Tibial artery (tissue), 4 donors: ENCODE results near the gene SLC46A1.

Experiments
- DNase-seq, 2 donors: peaks; one replicate each; pipeline ENCODE4 v3.0.0-alpha.2; 2019
- H3K27ac ChIP-seq, 2 donors: fragments of 200-600 bp; sonication (generic) in 1 of 2; 1 replicate in 1 of 2; 2 replicates in 1 of 2; pipeline ENCODE4 v1.5.1; 2018 to 2019; ENCODE audit warnings: mild to moderate bottlenecking in 1 of 2
- H3K27me3 ChIP-seq, 2 donors: fragments of 200-600 bp; sonication (generic) in 1 of 2; one replicate each; pipeline versions ENCODE4 v1.5.1 to v1.6.0; 2016 to 2019
- H3K36me3 ChIP-seq, 3 donors: fragments of 200-600 bp; sonication (generic) in 2 of 3; one replicate each; pipeline ENCODE4 v1.5.1; 2016 to 2019; ENCODE audit warnings: mild to moderate bottlenecking in 2 of 3
- H3K4me1 ChIP-seq, 4 donors: fragments of 200-600 bp; sonication (generic) in 2 of 4; 1 replicate in 3 of 4; 2 replicates in 1 of 4; pipeline ENCODE4 v1.5.1; 2016 to 2019
- H3K4me3 ChIP-seq, 2 donors: fragments of 200-600 bp; sonication (generic) in 1 of 2; 1 replicate in 1 of 2; 2 replicates in 1 of 2; pipeline ENCODE4 v1.5.1; 2018 to 2019; ENCODE audit warnings: mild to moderate bottlenecking in 2 of 2
- H3K9me3 ChIP-seq, 3 donors: fragments of 200-600 bp; sonication (generic) in 1 of 3; one replicate each; pipeline ENCODE4 v1.5.1; 2016 to 2019
- intact Hi-C: fragments of 100-400 bp; cut with DNase I; formaldehyde crosslinking; loops from one replicate; pipeline ENCODE4 v1.15.0; 2023; ENCODE audit warnings: low total_unique reads
- TF ChIP-seq, protein P1 (sequence below), 2 experiments: fragments of 200-600 bp in 1 of 2; fragments of 450-650 bp in 1 of 2; IDR thresholded peaks; one replicate each; pipeline ENCODE4 v1.5.1; 2017 to 2019; ENCODE audit warnings: antibody characterized with exemption in 2 of 2, mild to moderate bottlenecking in 1 of 2, moderate library complexity in 1 of 2

Gene SLC46A1

DNA sequence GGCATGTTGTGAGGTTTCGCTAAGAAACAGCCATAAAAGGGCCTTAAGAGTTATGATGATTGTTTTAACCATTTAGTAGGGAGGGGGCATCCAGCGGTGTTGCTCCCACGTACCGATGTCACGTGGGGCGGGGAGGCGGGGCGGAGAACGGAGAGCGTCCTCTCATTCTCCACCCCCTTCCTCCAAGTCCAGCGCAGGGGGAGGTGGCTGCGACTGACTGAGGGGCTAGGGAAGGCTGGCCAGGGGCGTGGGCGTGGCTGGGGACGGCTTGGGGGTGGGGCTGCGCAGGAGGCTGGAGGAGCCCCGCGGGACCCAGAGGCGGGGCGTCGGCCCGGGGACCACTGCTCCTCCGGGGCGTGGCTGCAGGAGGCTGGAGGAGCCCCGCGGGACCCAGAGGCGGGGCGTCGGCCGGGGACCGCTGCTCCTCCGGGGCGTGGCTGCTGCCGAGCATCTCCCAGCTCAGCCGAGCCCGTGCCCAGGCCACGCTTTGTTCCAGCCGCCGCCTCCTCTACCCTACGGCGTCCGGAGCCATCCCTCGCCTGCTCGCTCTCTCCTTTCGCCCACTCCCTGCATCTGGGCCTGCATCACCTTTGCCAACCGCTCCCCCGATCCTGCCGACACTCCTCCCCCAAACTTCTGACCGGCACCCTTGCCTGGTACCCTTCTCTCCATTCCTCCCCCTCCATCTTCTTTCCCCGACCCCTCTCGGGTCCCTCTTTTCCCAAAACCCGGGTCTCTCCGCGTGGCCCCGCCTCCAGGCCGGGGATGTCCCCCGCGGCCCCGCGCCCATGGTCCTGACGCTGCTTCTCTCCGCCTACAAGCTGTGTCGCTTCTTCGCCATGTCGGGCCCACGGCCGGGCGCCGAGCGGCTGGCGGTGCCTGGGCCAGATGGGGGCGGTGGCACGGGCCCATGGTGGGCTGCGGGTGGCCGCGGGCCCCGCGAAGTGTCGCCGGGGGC lies 34.5 kb downstream of the SLC46A1 start, which contains the start of gene SARM1:
SARM1 (plus strand) TSS at position 450 of the 958 bp plus-strand sequence; CDS start at position 789, 339 bp downstream.
- peak; percentile 73 to 91 for DNase-seq
- Histone ChIP-seq H3K36me3 (peaks cover 0 to 8% (median 6%) of the 10 kb centered on the region in 3 donors), H3K9me3 (no peaks in the 10 kb centered on the region), H3K27me3 (no peaks in the 10 kb centered on the region), H3K27ac (peak within 1 kb of the TSS; percentile 72 to 77), H3K4me3 (peak within 1 kb of the TSS; percentile 55 to 65), H3K4me1 (peaks cover 6 to 30% (median 23%) of the 10 kb centered on the region in 4 donors)
- TF ChIP-seq, protein P1, sequence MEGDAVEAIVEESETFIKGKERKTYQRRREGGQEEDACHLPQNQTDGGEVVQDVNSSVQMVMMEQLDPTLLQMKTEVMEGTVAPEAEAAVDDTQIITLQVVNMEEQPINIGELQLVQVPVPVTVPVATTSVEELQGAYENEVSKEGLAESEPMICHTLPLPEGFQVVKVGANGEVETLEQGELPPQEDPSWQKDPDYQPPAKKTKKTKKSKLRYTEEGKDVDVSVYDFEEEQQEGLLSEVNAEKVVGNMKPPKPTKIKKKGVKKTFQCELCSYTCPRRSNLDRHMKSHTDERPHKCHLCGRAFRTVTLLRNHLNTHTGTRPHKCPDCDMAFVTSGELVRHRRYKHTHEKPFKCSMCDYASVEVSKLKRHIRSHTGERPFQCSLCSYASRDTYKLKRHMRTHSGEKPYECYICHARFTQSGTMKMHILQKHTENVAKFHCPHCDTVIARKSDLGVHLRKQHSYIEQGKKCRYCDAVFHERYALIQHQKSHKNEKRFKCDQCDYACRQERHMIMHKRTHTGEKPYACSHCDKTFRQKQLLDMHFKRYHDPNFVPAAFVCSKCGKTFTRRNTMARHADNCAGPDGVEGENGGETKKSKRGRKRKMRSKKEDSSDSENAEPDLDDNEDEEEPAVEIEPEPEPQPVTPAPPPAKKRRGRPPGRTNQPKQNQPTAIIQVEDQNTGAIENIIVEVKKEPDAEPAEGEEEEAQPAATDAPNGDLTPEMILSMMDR (IDR thresholded peaks at IDR 0.05) = no peak
- intact Hi-C loops = no loop called here

DNA sequence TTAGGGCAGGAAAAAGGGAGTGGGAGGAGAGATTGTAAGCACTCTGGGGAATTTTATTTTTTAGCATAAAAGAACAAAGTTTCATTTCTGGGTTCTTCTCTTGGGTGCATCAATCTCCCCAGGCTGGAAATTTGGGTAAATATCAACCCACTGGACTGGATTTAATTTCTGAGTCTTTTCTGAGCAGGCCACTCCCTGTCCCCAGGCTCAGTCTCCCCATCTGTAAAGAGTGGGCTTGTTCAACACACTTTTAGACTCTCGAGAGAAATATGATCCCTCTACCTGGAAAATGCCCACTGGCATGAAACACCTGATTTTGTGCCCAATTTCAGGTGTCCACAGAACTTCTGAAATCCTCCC lies 35.3 kb downstream of the SLC46A1 start:
- Histone ChIP-seq H3K36me3 (peaks cover 0 to 13% (median 6%) of the 10 kb centered on the region in 3 donors), H3K4me3 (peak overlapping the region in 1 of 2 donors; percentile 65), H3K9me3 (no peaks in the 10 kb centered on the region), H3K4me1 (peaks cover 6 to 30% (median 23%) of the 10 kb centered on the region in 4 donors), H3K27me3 (no peaks in the 10 kb centered on the region), H3K27ac (peak overlapping the region; percentile 72 to 77)
- intact Hi-C loops = no loop called here
- TF ChIP-seq, protein P1 (IDR thresholded peaks at IDR 0.05) = no peak
- no peak for DNase-seq

DNA sequence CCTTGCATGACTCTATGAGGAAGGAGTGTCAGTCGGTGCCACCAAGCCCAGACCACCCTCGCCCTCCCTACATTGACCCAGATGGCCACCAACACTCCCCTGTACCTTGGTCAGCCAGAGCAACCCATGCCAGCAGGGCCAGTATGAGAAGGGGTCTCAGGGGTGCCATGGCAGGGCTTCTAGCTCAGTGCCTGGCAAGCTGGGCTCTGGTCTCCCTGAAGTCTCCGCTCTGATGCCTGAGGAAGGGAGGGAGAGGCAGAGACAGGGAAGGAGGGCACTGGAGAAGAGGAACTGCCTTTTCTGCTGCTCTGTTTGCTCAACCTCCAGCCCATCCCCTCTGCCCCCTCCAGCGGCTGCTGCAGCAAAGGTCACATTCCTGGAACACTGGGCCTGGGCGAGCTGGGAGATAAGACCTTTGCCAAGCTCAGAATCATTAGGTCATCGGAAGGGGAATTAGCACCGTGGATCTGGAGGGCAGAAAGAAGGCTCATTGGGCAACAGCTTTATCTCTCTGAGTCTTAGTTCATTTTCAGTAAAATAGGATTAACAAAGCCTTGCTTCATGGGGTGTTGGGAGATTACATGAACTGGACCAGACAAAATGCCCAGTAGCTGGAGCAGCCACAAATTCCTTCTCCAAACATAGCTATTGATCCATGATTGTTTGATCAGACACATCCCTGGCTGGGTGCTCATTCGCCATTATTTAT lies 35.8 kb downstream of the SLC46A1 start, which contains the start of gene VTN:
VTN (minus strand) TSS at position 273 of the 709 bp plus-strand sequence; CDS start at position 169, 104 bp downstream.
- H3K9me3 ChIP-seq = no peaks in the 10 kb centered on the region
- peak within 1 kb of the TSS; percentile 72 to 77 for H3K27ac ChIP-seq
- peaks cover 6 to 30% (median 23%) of the 10 kb centered on the region in 4 donors for H3K4me1 ChIP-seq
- H3K4me3 ChIP-seq = peak within 1 kb of the TSS; percentile 55 to 65
- TF ChIP-seq, protein P1 (IDR thresholded peaks at IDR 0.05) = no peak
- H3K27me3 ChIP-seq = no peaks in the 10 kb centered on the region
- intact Hi-C loops = no loop called here
- peak in 1 of 2 donors; percentile 38 for DNase-seq
- peaks cover 0 to 17% (median 6%) of the 10 kb centered on the region in 3 donors for H3K36me3 ChIP-seq

DNA sequence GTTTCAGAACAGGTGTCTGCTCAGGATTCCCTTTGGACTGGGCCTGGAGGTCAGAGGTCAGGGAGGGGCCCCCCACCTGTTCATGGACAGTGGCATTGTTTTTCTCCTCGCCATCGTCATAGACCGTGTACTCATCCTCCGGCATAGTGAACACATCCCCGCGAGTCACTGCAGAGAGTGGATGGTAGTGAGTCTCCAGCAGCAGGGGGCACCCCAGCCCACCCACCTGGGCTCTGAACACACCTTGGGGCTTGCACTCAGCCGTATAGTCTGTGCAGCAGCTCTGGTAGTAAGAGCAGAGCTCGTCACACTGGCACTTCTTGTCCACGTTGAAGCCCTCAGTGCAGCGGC lies 36.4 kb downstream of the SLC46A1 start:
- peaks cover 0 to 23% (median 6%) of the 10 kb centered on the region in 3 donors for H3K36me3 ChIP-seq
- no peak overlapping the region for H3K4me3 ChIP-seq
- intact Hi-C loops = no loop called here
- TF ChIP-seq, protein P1 (IDR thresholded peaks at IDR 0.05) = no peak
- H3K9me3 ChIP-seq = no peaks in the 10 kb centered on the region
- H3K27ac ChIP-seq = peak overlapping the region; percentile 72 to 77
- H3K27me3 ChIP-seq = no peaks in the 10 kb centered on the region
- H3K4me1 ChIP-seq = peaks cover 6 to 30% (median 23%) of the 10 kb centered on the region in 4 donors
- DNase-seq = no peak

DNA sequence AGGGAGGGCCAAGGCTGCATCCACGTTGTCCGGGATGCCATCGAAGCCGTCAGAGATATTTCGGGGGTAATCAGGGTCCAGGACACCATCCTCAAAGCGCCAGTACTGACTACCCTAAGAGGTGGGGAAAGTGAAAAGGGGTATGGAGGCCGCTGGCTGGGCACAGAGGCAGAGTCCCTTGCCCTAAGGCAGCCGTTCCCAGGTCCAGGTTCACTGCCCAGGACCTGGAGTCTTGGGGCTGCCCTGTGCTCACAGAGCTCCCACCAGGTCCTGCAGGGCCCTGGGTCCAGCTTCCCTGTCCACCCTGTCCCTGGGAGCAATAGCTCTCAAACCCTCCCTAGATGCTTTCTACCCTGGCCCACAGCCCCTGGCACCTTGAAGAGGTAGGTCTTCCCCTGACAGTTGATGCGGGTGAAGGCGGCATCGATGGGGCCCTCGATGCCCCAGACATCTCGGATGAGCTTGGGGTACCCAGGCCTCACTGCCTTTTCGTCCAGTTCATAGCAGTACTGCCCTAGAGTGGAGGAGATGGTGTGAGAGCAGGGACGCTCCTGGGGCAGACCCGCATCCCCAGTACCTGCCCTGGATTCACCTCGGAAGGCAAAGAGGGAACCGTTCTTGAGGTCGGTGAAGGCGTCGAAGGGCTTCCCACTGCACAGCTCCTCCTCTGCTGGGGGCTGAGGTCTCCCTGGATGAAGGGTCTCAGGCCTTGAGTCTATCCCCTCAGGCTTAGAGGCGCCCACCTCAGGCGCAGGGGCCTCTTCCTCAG lies 36.9 kb downstream of the SLC46A1 start:
- no peak overlapping the region for H3K27ac ChIP-seq
- intact Hi-C loops = no loop called here
- peaks cover 0 to 28% (median 7%) of the 10 kb centered on the region in 3 donors for H3K36me3 ChIP-seq
- H3K4me1 ChIP-seq = peaks cover 6 to 30% (median 23%) of the 10 kb centered on the region in 4 donors
- TF ChIP-seq, protein P1 (IDR thresholded peaks at IDR 0.05) = no peak
- H3K9me3 ChIP-seq = no peaks in the 10 kb centered on the region
- no peak for DNase-seq
- H3K27me3 ChIP-seq = no peaks in the 10 kb centered on the region
- no peak overlapping the region for H3K4me3 ChIP-seq
